ENCODE data around the gene FOXP1. TPM values are rescaled to one million over a fixed set of nuclear protein-coding genes. Genes with fewer than 3 reads are reported as not detected.

The FOXP1 gene
- polyA plus RNA-seq, 1 experiment = 56.6 TPM

DNA sequence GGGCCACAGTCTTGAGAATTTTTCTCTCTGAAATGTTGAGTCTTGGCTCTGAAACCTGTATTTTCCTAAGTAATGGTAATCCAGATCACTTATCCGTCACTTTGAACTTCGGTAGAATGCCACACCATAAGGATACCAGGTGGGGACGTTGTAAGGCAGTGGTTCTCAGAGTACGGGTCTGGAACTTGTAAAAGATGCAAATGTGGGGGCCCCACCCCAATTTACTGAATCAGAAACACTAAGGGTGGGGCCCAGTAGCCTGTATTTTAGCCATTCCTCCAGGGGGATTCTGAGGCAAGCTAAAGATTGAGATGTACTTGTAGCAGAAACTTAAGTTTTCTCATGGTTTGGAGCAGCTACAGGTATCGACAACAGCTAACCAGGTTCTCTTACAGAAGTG is 555.3 kb downstream of the FOXP1 start:
- H3K27me3 ChIP-seq (ENCODE audit: control insufficient read depth, insufficient read depth, low read length) = no peaks in the 10 kb centered on the region
- no peaks in the 10 kb centered on the region for H3K9me3 ChIP-seq (ENCODE audit: control insufficient read depth, insufficient read depth, low read length)
- no peak for DNase-seq (ENCODE audit: low read depth, low spot score)
- no peak overlapping the region for H3K4me3 ChIP-seq (ENCODE audit: low read depth, low read length)
- POLR2A ChIA-PET = no interaction called here
- TF ChIP-seq, protein P1, sequence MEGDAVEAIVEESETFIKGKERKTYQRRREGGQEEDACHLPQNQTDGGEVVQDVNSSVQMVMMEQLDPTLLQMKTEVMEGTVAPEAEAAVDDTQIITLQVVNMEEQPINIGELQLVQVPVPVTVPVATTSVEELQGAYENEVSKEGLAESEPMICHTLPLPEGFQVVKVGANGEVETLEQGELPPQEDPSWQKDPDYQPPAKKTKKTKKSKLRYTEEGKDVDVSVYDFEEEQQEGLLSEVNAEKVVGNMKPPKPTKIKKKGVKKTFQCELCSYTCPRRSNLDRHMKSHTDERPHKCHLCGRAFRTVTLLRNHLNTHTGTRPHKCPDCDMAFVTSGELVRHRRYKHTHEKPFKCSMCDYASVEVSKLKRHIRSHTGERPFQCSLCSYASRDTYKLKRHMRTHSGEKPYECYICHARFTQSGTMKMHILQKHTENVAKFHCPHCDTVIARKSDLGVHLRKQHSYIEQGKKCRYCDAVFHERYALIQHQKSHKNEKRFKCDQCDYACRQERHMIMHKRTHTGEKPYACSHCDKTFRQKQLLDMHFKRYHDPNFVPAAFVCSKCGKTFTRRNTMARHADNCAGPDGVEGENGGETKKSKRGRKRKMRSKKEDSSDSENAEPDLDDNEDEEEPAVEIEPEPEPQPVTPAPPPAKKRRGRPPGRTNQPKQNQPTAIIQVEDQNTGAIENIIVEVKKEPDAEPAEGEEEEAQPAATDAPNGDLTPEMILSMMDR (IDR thresholded peaks at IDR 0.05; ENCODE audit: low read depth, low read length) = no peak
- H3K27ac ChIP-seq (ENCODE audit: low read depth, low read length) = no peak overlapping the region
- CTCF ChIA-PET = interaction anchor here (1.2 kb wide), 1 partner anchor 558 kb away, joined by 3 read pairs; no protein-coding TSS in a partner anchor

DNA sequence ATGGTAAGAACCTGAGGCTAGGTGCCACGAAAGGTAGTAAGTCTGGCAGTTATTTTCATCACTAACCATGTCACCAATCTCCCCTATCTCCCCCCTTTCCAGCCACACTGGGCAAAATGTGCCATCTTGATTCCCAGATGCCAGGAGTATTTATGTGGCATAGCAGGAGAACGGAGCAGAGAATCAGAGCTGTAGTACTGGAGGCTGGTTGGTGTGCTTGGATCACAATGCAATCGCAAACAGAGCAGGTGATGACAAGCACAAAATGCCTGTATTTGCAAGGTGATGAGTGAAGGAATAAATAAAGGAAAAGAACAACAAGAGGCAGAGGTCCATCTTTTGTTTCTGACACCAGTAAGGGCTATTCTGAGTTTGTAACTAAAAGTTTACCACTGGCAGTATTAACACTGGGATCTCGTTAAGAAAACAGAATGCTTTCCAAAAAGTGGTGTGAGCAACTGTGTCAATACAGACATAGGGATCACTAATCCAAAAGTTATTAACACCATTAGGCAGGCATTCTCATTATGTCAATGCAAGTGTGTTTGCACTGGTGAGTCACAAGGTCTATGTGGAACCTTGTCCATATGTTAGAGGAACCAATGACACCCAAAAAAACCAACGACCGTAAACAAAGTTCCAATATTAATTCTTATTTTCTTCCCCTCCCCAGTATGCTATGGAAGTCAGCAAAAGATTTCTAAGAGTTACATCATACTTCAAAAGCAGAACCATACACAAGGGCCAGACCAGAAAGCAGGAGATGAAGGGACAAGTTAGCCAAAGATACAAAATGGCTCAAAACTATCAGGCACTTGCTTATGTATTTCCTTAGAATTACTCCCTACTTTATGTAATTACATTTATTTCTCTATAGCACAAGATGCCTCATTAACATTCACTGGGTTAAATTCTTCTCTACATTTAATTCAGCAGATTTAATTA is 556.6 kb downstream of the FOXP1 start:
- Histone ChIP-seq H3K9me3 (ENCODE audit: control insufficient read depth, insufficient read depth, low read length) (no peaks in the 10 kb centered on the region), H3K27ac (ENCODE audit: low read depth, low read length) (no peak overlapping the region), H3K27me3 (ENCODE audit: control insufficient read depth, insufficient read depth, low read length) (no peaks in the 10 kb centered on the region), H3K4me3 (ENCODE audit: low read depth, low read length) (no peak overlapping the region)
- DNase-seq (ENCODE audit: low read depth, low spot score) = no peak
- POLR2A ChIA-PET = interaction anchor here (1.0 kb wide), 1 partner anchor 169 kb away, joined by 3 read pairs; no protein-coding TSS in a partner anchor
- CTCF ChIA-PET = no interaction called here
- TF ChIP-seq, protein P1 (IDR thresholded peaks at IDR 0.05; ENCODE audit: low read depth, low read length) = no peak

DNA sequence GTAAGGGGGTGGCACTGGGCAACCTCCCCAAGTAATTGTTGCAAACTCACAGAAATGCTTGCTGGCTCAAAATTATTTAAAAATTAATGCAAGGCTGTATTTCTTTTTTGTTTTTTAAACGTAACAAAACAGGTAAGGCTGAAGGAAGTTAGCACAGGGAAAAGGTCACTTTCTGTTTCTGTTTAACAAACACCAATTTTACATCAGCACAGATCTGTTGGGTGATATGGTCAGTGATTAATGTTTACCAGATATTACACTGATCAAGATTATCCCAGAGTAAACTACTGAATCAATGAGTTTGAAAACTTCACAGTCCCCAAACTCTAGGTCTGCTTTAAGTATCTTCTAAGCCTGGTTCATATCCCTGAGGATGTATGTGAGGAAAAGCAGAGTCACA is 558.0 kb downstream of the FOXP1 start:
- Histone ChIP-seq H3K27me3 (ENCODE audit: control insufficient read depth, insufficient read depth, low read length) (no peaks in the 10 kb centered on the region), H3K27ac (ENCODE audit: low read depth, low read length) (no peak overlapping the region), H3K9me3 (ENCODE audit: control insufficient read depth, insufficient read depth, low read length) (no peaks in the 10 kb centered on the region), H3K4me3 (ENCODE audit: low read depth, low read length) (no peak overlapping the region)
- TF ChIP-seq, protein P1 (IDR thresholded peaks at IDR 0.05; ENCODE audit: low read depth, low read length) = no peak
- no peak for DNase-seq (ENCODE audit: low read depth, low spot score)
- POLR2A ChIA-PET = interaction anchor here (1.0 kb wide), 1 partner anchor 168 kb away, joined by 3 read pairs; no protein-coding TSS in a partner anchor
- CTCF ChIA-PET = no interaction called here

DNA sequence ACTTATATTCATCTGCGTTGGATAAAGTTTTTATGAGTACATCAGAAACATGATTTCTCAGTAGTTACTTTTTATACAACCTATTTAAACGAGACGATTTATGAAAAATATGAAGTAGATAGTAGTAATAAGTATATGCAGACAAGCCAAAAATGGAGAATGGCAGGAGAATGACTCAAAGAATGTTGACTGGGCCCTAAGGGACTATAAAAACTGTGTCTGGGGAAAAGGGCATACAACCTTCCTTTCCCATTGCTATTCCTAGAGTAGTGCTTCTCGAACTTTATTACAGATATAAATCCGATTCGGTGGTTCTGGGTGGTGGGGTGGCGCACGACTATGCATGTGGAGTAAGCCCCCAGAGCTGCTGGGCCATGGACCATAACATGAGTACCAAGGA is 558.5 kb downstream of the FOXP1 start:
- H3K27me3 ChIP-seq (ENCODE audit: control insufficient read depth, insufficient read depth, low read length) = no peaks in the 10 kb centered on the region
- H3K9me3 ChIP-seq (ENCODE audit: control insufficient read depth, insufficient read depth, low read length) = no peaks in the 10 kb centered on the region
- DNase-seq (ENCODE audit: low read depth, low spot score) = no peak
- ChIA-PET POLR2A (no interaction called here), CTCF (no interaction called here)
- no peak overlapping the region for H3K4me3 ChIP-seq (ENCODE audit: low read depth, low read length)
- H3K27ac ChIP-seq (ENCODE audit: low read depth, low read length) = no peak overlapping the region
- TF ChIP-seq, protein P1 (IDR thresholded peaks at IDR 0.05; ENCODE audit: low read depth, low read length) = no peak

All from AG04450 (cell line).